T-helper 17 cell (primary cell): ENCODE results near the gene POLR1C. TPM values are rescaled to one million over a fixed set of nuclear protein-coding genes. Genes with fewer than 3 reads are reported as not detected.

Source experiments
- ATAC-seq: fragments of 150-1000 bp; cut with Tn5 transposase; 2 replicates; pipeline ENCODE4 v1.10.0; 2021; ENCODE audit warnings: mild to moderate bottlenecking, moderate library complexity
- DNase-seq, 3 donors: peaks; one replicate each; pipeline versions ENCODE4 v3.0.0 to v3.0.0-alpha.2; 2020 to 2021
- H3K9me3 ChIP-seq: one replicate; pipeline ENCODE4 v1.7.0; 2013; ENCODE audit warnings: low read length, mild to moderate bottlenecking; ENCODE audit not compliant: control insufficient read depth, poor library complexity, severe bottlenecking
- H3K27ac Mint-ChIP-seq: one replicate; pipeline ENCODE4 v1.8.0; 2022; ENCODE audit warnings: mild to moderate bottlenecking, moderate library complexity, mixed read lengths
- H3K27me3 Mint-ChIP-seq: one replicate; pipeline ENCODE4 v1.8.0; 2022; ENCODE audit warnings: mixed read lengths
- H3K36me3 Mint-ChIP-seq: one replicate; pipeline ENCODE4 v1.8.0; 2022; ENCODE audit warnings: low read depth, mixed read lengths
- H3K4me1 Mint-ChIP-seq: one replicate; pipeline ENCODE4 v1.8.0; 2022; ENCODE audit warnings: mild to moderate bottlenecking, mixed read lengths
- H3K4me3 Mint-ChIP-seq: one replicate; pipeline ENCODE4 v1.8.0; 2022; ENCODE audit warnings: mild to moderate bottlenecking, moderate library complexity, mixed read lengths
- total RNA-seq, 4 donors: library from RNA in 2 of 4; stranded (reverse) in 2 of 4; gene quantifications; one replicate each; pipeline ENCODE4 v1.2.3 and lab custom pipeline; 2022 to 2026

Gene POLR1C
- total RNA-seq, 2 donors from 2014 or later = 51.6 to 54.9 TPM

DNA sequence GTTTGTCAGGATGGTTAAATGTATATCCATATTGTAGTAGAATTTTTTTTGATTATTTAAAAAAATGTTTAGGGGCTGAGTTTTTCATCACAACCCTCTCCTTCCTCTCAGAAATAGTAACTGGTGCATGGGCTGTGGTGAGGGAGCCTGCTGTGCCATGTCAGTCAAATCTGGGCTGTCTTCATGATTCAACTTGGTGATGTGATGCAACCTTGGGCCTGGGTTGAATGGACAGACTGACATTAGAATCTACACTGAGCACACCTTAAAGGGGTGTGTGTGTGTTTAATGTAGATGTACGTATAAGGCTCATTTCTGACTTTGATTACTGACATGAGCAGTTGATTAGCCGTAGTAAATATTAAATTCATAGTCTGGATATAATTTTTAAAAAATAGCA lies 35.8 kb upstream of the POLR1C start:
- no peak for ATAC-seq
- H3K4me1 Mint-ChIP-seq = peaks cover 45% of the 10 kb centered on the region
- H3K27me3 Mint-ChIP-seq = no peaks in the 10 kb centered on the region
- no peak for DNase-seq
- H3K27ac Mint-ChIP-seq = no peak overlapping the region
- H3K4me3 Mint-ChIP-seq = no peak overlapping the region
- H3K36me3 Mint-ChIP-seq = peaks cover 2% of the 10 kb centered on the region
- H3K9me3 ChIP-seq = no peaks in the 10 kb centered on the region

DNA sequence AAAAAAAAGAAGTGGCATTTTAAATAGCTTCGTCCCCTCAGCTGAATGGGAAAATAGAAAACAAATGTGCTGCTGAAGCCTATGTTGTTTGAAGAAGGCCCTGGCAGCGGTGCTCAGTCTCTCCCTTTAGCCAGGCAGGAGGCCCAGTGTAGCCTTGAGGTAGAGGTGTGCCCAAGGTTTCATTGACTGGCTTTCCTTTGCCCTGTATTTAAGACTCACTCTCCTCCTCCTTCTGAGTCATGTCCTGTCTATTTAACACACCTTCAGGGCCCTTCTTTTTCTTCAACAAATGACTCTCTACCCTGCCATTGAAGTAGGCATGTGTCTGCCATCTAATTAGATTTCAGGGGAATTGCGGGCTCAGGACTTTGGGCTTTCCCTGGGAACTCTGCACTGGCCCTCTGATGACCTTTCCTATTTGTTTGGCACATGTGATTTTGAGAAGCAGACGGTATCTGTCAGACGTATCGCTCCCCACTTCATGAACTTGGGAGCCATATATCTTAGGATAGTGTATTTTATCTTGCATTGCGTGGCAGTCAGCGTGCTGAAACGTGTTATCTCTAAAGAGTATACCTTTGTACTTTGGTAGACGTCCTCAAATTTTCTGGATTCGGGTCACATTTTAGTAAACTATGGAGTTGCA lies 35.2 kb upstream of the POLR1C start:
- ATAC-seq (no peak), DNase-seq (no peak)
- no peaks in the 10 kb centered on the region for H3K9me3 ChIP-seq
- Mint-ChIP-seq H3K4me3 (peak overlapping the region; percentile 21), H3K4me1 (peaks cover 42% of the 10 kb centered on the region), H3K27ac (peak overlapping the region; percentile 67), H3K27me3 (no peaks in the 10 kb centered on the region), H3K36me3 (peaks cover 2% of the 10 kb centered on the region)

DNA sequence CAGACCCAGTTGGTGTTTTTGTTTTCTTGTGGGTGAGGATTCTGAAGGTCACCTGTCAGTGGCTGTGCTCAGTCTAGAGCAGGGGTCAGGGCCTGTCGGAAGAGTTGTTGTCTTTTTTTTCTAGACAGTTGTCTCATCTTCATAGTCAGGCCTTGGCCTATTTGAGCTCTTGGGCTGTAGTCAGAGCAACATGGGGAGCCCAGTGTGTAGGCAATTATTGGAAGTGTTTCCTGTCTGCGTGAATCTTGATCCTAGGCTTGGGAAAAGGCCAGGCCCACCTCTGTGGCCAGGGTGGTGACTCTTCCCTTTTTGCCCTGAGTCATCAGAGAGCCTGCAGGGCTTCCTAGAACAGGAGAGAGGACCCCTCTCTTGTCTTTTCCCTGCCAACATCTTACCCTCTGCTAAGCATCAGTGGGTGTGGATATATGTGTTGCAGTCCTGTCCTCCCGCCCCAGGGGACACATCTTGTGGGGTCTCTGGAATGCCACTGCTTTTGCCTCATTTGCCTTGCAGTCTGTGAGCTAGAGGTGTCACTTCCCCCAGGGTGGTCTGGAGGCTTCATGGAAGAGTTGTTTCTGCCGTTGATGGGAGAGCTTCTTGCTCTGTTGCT lies 28.1 kb upstream of the POLR1C start:
- no peaks in the 10 kb centered on the region for H3K9me3 ChIP-seq
- Mint-ChIP-seq H3K4me3 (no peak overlapping the region), H3K27ac (no peak overlapping the region), H3K36me3 (no peaks in the 10 kb centered on the region), H3K4me1 (peaks cover 21% of the 10 kb centered on the region), H3K27me3 (no peaks in the 10 kb centered on the region)
- ATAC-seq (no peak), DNase-seq (no peak)

DNA sequence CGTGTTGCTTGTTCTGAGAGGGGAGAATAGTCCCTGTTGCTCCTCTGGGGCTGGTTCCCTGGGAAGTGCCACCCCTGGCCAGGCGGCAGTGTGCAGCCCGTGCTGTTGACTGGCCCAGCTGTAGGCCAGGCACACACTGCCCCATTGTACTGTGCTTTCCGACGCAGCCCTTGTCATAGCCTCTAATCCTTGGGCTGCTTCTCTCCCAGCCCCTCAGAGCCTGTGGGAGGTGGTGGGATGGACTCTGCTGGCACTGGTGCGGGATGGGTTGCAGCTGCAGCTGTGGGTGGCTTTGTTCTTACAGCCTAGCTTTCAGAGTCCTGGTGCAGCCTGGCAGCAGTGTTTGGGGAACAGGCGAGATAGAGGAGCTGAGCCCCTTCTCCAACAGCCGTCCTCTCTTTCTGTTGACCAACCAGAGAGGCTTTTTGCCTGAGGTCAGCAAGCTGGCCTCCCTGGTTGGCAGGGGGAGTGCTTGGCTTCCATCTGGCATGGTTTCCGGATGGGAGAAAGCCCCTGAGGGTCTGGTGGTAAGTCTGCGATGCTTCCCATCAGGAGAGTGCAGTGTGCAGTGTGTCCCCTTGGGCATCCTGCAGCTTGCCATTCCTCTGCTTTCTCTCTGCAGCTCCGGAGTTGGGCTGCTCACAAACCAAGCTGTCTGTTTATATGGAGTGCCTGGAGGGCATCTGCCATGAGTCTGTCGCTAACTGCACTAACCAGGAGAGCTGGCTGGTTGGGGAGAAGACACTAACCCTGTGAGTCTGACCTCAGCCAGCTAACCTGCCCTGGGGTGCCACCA lies 27.4 kb upstream of the POLR1C start:
- no peaks in the 10 kb centered on the region for H3K27me3 Mint-ChIP-seq
- DNase-seq (no peak), ATAC-seq (no peak)
- H3K4me1 Mint-ChIP-seq = peaks cover 26% of the 10 kb centered on the region
- no peaks in the 10 kb centered on the region for H3K36me3 Mint-ChIP-seq
- no peak overlapping the region for H3K4me3 Mint-ChIP-seq
- H3K27ac Mint-ChIP-seq = no peak overlapping the region
- H3K9me3 ChIP-seq = no peaks in the 10 kb centered on the region

DNA sequence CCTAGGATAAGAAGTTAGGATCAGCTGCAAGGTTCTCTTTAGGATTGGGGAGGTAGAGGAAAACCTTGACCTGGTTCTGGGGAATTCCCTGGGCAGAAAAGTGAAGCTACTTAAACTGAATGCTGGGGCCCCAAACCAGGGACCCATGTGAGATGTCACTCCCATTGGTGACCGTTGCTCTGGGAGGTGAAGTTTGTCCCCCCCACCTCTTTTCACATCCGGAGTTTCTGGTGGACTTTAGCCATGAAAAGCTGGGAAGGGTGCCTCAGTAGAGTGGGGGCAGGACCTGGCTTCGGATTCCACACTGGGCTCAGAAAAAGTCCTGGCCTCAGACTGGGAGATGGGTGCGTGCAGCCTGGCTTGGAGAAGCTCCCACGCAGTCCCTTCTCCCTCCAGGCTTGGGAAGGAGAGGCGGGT lies 26.4 kb upstream of the POLR1C start:
- Mint-ChIP-seq H3K36me3 (no peaks in the 10 kb centered on the region), H3K4me1 (peaks cover 29% of the 10 kb centered on the region), H3K4me3 (no peak overlapping the region), H3K27me3 (no peaks in the 10 kb centered on the region), H3K27ac (no peak overlapping the region)
- no peak for ATAC-seq
- H3K9me3 ChIP-seq = no peaks in the 10 kb centered on the region
- DNase-seq = no peak

DNA sequence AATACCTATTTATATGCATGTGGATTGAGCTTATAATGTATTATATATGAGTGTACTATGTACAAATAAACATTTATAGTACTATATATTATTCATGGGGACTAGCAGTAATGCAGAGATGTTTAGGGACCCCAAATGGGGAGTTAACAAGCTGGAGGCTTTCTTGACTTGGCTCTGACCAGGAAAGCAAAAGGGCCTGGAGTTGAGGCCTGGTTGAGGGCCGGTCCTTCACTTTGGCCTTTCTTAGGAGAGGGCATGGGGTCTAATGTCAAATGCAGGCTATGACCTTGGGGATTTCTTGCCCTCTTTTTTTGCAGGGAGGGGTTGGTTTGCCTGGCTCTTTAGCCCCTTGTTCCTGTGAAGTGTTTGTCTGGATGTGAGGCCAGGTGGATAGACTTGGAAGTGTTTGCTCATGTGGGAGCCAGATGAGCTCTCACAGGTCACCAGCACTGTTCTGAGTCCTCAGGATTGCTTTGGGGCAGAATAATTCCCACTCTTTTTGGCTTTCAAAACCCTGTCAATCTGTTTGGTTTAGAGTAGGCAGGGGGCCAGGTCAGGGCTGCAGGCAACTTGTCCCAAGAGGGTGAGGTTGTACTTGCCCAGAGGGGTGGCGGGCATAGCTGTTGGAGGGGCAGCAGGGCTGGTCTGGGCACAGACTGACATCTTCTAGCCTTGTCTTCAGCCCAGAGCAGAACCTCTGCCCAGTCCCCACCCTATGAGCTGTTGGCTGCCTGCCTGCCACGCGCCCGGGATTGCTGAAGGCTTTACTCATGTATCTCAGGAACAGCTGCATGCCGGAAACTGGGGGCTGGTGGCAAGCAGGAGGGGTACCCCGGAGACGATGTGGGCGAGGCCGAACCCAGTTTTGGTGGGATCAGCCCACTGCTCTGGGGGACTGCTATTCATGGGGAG lies 24.9 kb upstream of the POLR1C start:
- Mint-ChIP-seq H3K27me3 (no peaks in the 10 kb centered on the region), H3K27ac (peak overlapping the region; percentile 89), H3K4me1 (peaks cover 34% of the 10 kb centered on the region), H3K36me3 (no peaks in the 10 kb centered on the region), H3K4me3 (peak overlapping the region; percentile 50)
- DNase-seq (no peak), ATAC-seq (no peak)
- no peaks in the 10 kb centered on the region for H3K9me3 ChIP-seq

DNA sequence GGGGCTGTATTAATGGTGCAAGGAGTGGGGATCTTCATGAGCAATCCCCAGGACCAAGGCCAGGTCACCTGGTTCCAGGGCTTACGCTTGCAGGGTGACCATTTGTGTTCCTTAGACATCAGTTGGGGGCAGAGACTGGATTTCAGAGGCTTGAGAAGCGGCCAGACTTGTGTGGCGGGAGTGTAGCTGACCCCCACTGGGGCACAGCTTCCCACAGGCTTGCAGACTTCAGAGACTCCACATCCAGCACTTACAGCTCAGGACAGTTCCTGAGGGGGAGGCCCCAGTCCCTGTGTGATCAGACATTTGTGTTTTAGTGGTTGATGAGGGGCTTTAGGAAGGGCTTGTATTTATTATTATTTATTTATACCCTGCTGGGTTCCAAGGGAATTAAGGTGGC lies 24.2 kb upstream of the POLR1C start:
- Mint-ChIP-seq H3K36me3 (no peaks in the 10 kb centered on the region), H3K4me1 (peaks cover 34% of the 10 kb centered on the region), H3K27ac (peak overlapping the region; percentile 89), H3K27me3 (no peaks in the 10 kb centered on the region), H3K4me3 (peak overlapping the region; percentile 50)
- DNase-seq = no peak
- no peaks in the 10 kb centered on the region for H3K9me3 ChIP-seq
- ATAC-seq = no peak

DNA sequence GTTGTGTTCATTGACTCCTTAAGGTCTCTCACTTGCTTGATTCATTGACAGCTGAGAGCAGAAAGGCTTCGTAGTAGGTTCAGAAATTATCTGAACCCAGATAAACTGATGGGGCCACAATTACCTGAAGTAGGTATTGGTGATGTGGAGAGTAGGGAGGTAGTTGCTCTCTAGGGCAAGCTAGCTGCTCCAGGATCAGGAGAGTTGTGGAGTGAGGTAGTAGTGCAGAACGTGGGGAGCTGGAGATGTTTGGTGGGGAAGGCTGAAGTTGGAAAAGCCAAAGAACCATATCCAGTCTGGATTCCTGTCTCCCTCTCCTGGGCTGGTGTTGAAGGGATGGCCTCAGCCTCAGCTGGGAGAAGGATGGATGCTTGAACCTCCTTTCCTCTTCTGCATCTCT lies 23.7 kb upstream of the POLR1C start:
- DNase-seq (no peak), ATAC-seq (no peak)
- Mint-ChIP-seq H3K4me1 (peaks cover 34% of the 10 kb centered on the region), H3K27ac (peak overlapping the region; percentile 89), H3K27me3 (no peaks in the 10 kb centered on the region), H3K4me3 (no peak overlapping the region), H3K36me3 (no peaks in the 10 kb centered on the region)
- H3K9me3 ChIP-seq = no peaks in the 10 kb centered on the region

DNA sequence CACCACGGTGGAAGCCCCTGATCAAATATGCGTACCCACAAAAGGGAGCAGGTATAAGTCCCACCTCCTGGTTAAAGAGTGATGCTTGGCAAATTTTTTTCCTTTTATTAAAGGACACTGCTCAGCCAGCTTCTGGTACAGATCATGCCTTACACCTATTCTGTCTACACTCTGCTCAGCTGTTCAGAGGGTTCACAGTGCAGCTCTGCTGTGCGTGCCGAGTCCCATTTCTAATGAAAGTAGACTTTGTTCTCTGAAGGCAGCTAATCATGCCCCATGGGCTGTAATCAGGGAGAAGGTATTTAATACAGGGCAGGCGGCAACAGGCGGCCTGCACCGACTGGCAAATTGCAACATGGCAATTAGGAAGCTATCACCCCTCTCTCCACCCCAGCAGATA lies 23.1 kb upstream of the POLR1C start:
- Mint-ChIP-seq H3K27me3 (no peaks in the 10 kb centered on the region), H3K36me3 (no peaks in the 10 kb centered on the region), H3K4me3 (peak overlapping the region; percentile 5), H3K27ac (peak overlapping the region; percentile 89), H3K4me1 (peaks cover 34% of the 10 kb centered on the region)
- no peak for ATAC-seq
- H3K9me3 ChIP-seq = no peaks in the 10 kb centered on the region
- no peak for DNase-seq

DNA sequence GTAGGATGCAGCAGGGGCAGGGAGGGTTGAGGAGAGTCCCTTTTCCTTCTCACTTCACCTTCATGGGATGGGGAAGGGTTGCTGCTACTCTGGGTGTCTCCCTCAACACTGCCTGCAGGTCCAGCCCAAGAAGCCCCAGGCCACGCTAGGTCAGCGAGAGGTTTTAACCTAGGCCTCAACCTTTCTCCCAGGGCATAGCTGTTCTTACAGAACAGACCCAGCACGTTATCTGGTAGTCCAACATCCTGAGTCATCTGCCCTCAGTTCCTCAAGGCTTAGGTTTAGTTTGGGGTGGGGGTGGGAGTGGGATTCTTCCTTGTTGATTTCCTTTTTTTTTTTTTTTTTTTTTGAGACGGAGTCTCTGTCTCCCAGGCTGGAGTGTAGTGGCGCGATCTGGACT lies 22.6 kb upstream of the POLR1C start:
- Mint-ChIP-seq H3K4me3 (peak overlapping the region; percentile 5), H3K27ac (peak overlapping the region; percentile 89), H3K4me1 (peaks cover 29% of the 10 kb centered on the region), H3K36me3 (no peaks in the 10 kb centered on the region), H3K27me3 (no peaks in the 10 kb centered on the region)
- DNase-seq = no peak
- no peak for ATAC-seq
- no peaks in the 10 kb centered on the region for H3K9me3 ChIP-seq

DNA sequence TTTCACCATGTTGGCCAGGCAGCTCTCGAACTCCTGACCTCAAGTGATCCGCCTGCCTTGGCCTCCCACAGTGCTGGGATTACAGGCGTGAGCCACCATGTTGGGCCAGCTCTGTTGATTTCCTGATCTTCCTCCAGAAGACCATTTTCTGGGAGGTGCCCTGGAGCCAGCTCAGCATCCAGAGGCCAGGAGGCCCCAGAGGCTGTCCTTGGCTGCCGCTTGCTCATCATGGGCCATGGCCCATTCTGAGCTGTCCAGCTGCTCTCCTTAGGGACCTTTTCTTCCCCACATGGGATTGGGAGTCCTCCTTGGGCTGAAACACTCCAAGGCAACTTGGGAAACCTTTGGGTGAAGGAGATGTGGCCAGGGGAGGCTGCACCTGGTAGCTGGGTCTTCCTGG lies 22.1 kb upstream of the POLR1C start:
- Mint-ChIP-seq H3K27ac (peak overlapping the region; percentile 89), H3K4me3 (peak overlapping the region; percentile 80), H3K36me3 (peaks cover 4% of the 10 kb centered on the region), H3K27me3 (no peaks in the 10 kb centered on the region), H3K4me1 (peaks cover 29% of the 10 kb centered on the region)
- H3K9me3 ChIP-seq = no peaks in the 10 kb centered on the region
- DNase-seq (no peak), ATAC-seq (no peak)

DNA sequence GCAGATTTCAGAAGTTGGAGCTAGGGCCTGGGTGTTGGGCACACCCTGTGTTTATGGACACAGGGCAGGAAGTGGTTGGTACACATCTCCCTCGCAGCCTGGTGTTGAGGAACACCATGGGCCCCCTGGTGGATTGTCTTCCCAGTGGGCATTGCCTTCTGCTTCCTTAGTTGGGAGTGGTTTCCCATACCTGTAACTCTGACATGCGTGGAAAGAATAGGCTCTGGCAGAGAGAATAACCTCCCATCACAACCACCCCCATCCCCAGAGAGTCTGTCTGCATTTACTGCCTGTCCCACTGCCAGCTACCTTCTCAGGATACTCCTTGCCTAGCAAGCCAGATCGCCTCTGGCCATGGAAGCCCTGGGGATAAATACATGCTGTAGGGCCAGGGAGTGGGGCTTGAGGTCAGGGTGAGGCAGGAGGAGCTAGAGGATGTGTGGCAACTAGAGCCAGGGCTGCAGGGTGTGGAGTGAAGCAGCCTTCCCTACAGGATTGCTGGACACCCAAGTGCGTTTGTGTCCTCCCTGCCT lies 21.4 kb upstream of the POLR1C start:
- Mint-ChIP-seq H3K27me3 (no peaks in the 10 kb centered on the region), H3K36me3 (peaks cover 4% of the 10 kb centered on the region), H3K4me3 (peak overlapping the region; percentile 80), H3K27ac (peak overlapping the region; percentile 89), H3K4me1 (peaks cover 25% of the 10 kb centered on the region)
- no peaks in the 10 kb centered on the region for H3K9me3 ChIP-seq
- ATAC-seq = peak; percentile 73
- DNase-seq = no peak
